HG03060 (cell line): Measurements from ENCODE around the gene NLGN1.

Source experiments
- ATAC-seq: cut with Tn5 transposase; IDR thresholded peaks from one replicate; pipeline ENCODE4 v1.9.1; 2021; ENCODE audit warnings: low read depth, moderate number of reproducible peaks; ENCODE audit not compliant: unreplicated experiment

The NLGN1 gene

GRCh38 chr3:174335910-174336309 lies 938.4 kb downstream of the NLGN1 start:
- no peak for ATAC-seq
